HEK293 (cell line): ENCODE results near the gene MYOD1.

Source experiments
- HOXA7 ChIP-seq: sonication (generic); formaldehyde crosslinking; IDR thresholded peaks from 2 replicates; pipeline ENCODE4 v1.8.1; 2022; ENCODE audit warnings: missing genetic modification reagents, borderline replicate concordance
- KLF10 ChIP-seq: fragments of 450-650 bp; IDR thresholded peaks from 2 replicates; pipeline ENCODE4 v1.5.1; 2018; ENCODE audit warnings: missing biosample characterization, mild to moderate bottlenecking, missing genetic modification characterization
- MEIS1 ChIP-seq: sonication (generic); formaldehyde crosslinking; IDR thresholded peaks from 2 replicates; pipeline ENCODE4 v1.8.1; 2022; ENCODE audit warnings: missing genetic modification reagents, mild to moderate bottlenecking, borderline replicate concordance
- RBAK ChIP-seq: fragments of 450-650 bp; formaldehyde crosslinking; IDR thresholded peaks from 2 replicates; pipeline ENCODE4 v1.5.1; 2016; ENCODE audit warnings: missing biosample characterization, missing genetic modification characterization
- SCRT1 ChIP-seq: fragments of 450-650 bp; formaldehyde crosslinking; IDR thresholded peaks from 2 replicates; pipeline ENCODE4 v1.5.1; 2016; ENCODE audit warnings: missing biosample characterization, missing genetic modification characterization, borderline replicate concordance
- SP3 ChIP-seq: fragments of 450-650 bp; formaldehyde crosslinking; IDR thresholded peaks from 2 replicates; pipeline ENCODE4 v1.5.1; 2016; ENCODE audit warnings: missing biosample characterization, missing genetic modification characterization
- TCF7L2 ChIP-seq: IDR thresholded peaks from 2 replicates; pipeline ENCODE4 v1.6.1; 2011; ENCODE audit warnings: low read depth, mild to moderate bottlenecking, inconsistent platforms, low read length, moderate library complexity, borderline replicate concordance
- ZBTB11 ChIP-seq: fragments of 450-650 bp; formaldehyde crosslinking; conservative IDR thresholded peaks from 2 replicates; pipeline ENCODE4 v1.5.1; 2016; ENCODE audit warnings: low read depth, missing biosample characterization, missing genetic modification characterization
- ZBTB49 ChIP-seq: fragments of 450-650 bp; formaldehyde crosslinking; IDR thresholded peaks from 2 replicates; pipeline ENCODE4 v1.5.1; 2016; ENCODE audit warnings: missing biosample characterization, missing genetic modification characterization, low read depth
- ZNF146 ChIP-seq: fragments of 450-650 bp; formaldehyde crosslinking; IDR thresholded peaks from 2 replicates; pipeline ENCODE4 v1.5.1; 2016; ENCODE audit warnings: missing biosample characterization, missing genetic modification characterization
- ZNF169 ChIP-seq: fragments of 450-650 bp; formaldehyde crosslinking; IDR thresholded peaks from 2 replicates; pipeline ENCODE4 v1.5.1; 2016; ENCODE audit warnings: missing biosample characterization, missing genetic modification characterization
- ZNF174 ChIP-seq: fragments of 450-650 bp; formaldehyde crosslinking; IDR thresholded peaks from 2 replicates; pipeline ENCODE4 v1.5.0; 2017; ENCODE audit warnings: missing biosample characterization, mild to moderate bottlenecking, missing genetic modification characterization
- ZNF175 ChIP-seq: fragments of 450-650 bp; formaldehyde crosslinking; IDR thresholded peaks from 2 replicates; pipeline ENCODE4 v1.5.1; 2016; ENCODE audit warnings: missing biosample characterization, missing genetic modification characterization
- ZNF214 ChIP-seq: fragments of 450-650 bp; formaldehyde crosslinking; IDR thresholded peaks from 2 replicates; pipeline ENCODE4 v1.5.1; 2017; ENCODE audit warnings: missing biosample characterization, mild to moderate bottlenecking, missing genetic modification characterization, borderline replicate concordance
- ZNF221 ChIP-seq: fragments of 450-650 bp; formaldehyde crosslinking; IDR thresholded peaks from 2 replicates; pipeline ENCODE4 v1.5.1; 2017; ENCODE audit warnings: missing biosample characterization, missing genetic modification characterization, borderline replicate concordance
- ZNF266 ChIP-seq: fragments of 450-650 bp; formaldehyde crosslinking; IDR thresholded peaks from 2 replicates; pipeline ENCODE4 v1.5.1; 2016; ENCODE audit warnings: missing biosample characterization, missing genetic modification characterization, low read depth
- ZNF274 ChIP-seq, 2 experiments: fragments of 200-500 bp in 1 of 2; fragments of 450-650 bp in 1 of 2; sonication (Bioruptor generic) in 1 of 2; formaldehyde crosslinking in 1 of 2; IDR thresholded peaks; 2 replicates each; pipeline versions ENCODE4 v1.5.1 to v1.6.1; 2014 to 2016; ENCODE audit warnings: borderline replicate concordance in 1 of 2, inconsistent platforms in 1 of 2, low read length in 1 of 2, missing biosample characterization in 1 of 2, missing genetic modification characterization in 1 of 2
- ZNF416 ChIP-seq: fragments of 450-650 bp; formaldehyde crosslinking; IDR thresholded peaks from 2 replicates; pipeline ENCODE4 v1.5.1; 2016; ENCODE audit warnings: missing biosample characterization, missing genetic modification characterization
- ZNF473 ChIP-seq: fragments of 450-650 bp; formaldehyde crosslinking; IDR thresholded peaks from 2 replicates; pipeline ENCODE4 v1.5.1; 2017; ENCODE audit warnings: missing biosample characterization, missing genetic modification characterization
- ZNF529 ChIP-seq: fragments of 450-650 bp; formaldehyde crosslinking; IDR thresholded peaks from 2 replicates; pipeline ENCODE4 v1.5.1; 2017; ENCODE audit warnings: missing genetic modification characterization, missing biosample characterization; ENCODE audit not compliant: insufficient replicate concordance
- ZNF558 ChIP-seq: fragments of 450-650 bp; formaldehyde crosslinking; IDR thresholded peaks from 2 replicates; pipeline ENCODE4 v1.5.1; 2016; ENCODE audit warnings: missing biosample characterization, missing genetic modification characterization
- ZNF571 ChIP-seq: fragments of 450-650 bp; formaldehyde crosslinking; IDR thresholded peaks from 2 replicates; pipeline ENCODE4 v1.5.0; 2017; ENCODE audit warnings: missing biosample characterization, missing genetic modification characterization
- ZNF664 ChIP-seq: fragments of 450-650 bp; formaldehyde crosslinking; IDR thresholded peaks from 2 replicates; pipeline ENCODE4 v1.5.1; 2016; ENCODE audit warnings: missing biosample characterization, missing genetic modification characterization
- ZNF670 ChIP-seq: fragments of 450-650 bp; formaldehyde crosslinking; IDR thresholded peaks from 2 replicates; pipeline ENCODE4 v1.5.1; 2016; ENCODE audit warnings: missing biosample characterization, missing genetic modification characterization, low read depth
- ZSCAN23 ChIP-seq: fragments of 450-650 bp; formaldehyde crosslinking; IDR thresholded peaks from 2 replicates; pipeline ENCODE4 v1.5.1; 2016; ENCODE audit warnings: missing biosample characterization, missing genetic modification characterization
- TF ChIP-seq, protein P1 (sequence below): fragments of 450-650 bp; IDR thresholded peaks from 2 replicates; pipeline ENCODE4 v1.5.1; 2018; ENCODE audit warnings: missing biosample characterization, mild to moderate bottlenecking, missing genetic modification characterization
- TF ChIP-seq, protein P2 (sequence below): fragments of 450-650 bp; formaldehyde crosslinking; IDR thresholded peaks from 2 replicates; pipeline ENCODE4 v1.5.1; 2016; ENCODE audit warnings: missing biosample characterization, missing genetic modification characterization

Gene MYOD1

DNA sequence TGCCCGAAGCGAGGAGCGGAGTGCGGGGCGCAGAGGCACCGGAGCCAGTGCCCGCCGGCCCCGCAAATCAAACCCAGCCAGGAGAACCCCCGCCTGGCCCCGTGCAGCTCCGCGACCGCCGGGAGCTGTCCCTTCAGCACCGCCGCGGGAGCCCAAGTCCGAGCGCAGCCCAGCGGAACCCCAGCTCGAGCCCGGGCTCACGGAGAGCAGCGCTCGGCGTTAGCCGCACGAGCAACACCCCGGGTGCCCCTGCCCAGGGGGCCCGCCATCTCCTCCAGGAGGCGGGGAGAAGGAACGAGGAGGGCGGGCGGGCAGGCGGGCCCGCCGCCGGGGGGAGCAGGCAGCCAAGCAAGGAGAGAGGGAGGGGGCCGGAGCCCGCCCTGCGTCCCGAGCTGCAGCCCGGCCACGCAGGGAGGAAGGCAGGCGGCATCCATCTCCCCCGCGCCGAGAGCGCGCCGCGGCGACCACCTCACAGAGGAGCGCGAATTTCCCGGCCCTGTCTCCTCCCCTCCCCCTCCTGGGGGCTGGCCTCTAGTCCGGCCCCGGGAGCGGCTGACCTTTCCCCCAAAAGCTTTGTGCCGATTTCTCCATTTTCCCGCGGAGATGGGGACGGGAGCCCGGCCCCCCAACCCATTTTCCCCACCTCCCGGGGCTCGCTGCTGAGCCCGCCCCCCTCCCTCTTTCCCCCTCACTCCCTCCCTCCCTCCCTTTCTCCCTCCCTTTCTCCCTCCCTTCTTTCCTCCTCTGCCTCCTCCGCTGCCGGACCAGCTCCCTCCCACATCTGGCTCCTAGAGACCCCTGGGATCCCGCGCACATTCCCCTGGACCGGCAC lies 15.8 kb downstream of the MYOD1 start (continued):
- TF ChIP-seq ZNF274 (IDR thresholded peaks at IDR 0.05; ENCODE audit: low read length) (no peak), ZNF274 (tag by site-specific recombination; IDR thresholded peaks at IDR 0.05; ENCODE audit: borderline replicate concordance) (no peak), TCF7L2 (no peak), RBAK (tag by site-specific recombination) (no peak), ZNF670 (tag by site-specific recombination) (no peak), HOXA7 (CRISPR knock-in tag) (no peak), SCRT1 (tag by site-specific recombination) (no peak), ZNF558 (tag by site-specific recombination) (no peak), SP3 (peak; percentile 78), KLF10 (tag by site-specific recombination) (no peak), ZNF664 (no peak), ZBTB49 (tag by site-specific recombination) (no peak), ZNF266 (no peak), ZNF169 (tag by site-specific recombination) (no peak), ZNF571 (tag by site-specific recombination) (no peak), ZNF416 (no peak), ZBTB11 (tag by site-specific recombination) (no peak), ZNF529 (tag by site-specific recombination) (no peak), ZNF473 (tag by site-specific recombination) (no peak), ZNF174 (tag by site-specific recombination) (no peak), ZNF214 (tag by site-specific recombination) (no peak), ZNF175 (no peak), MEIS1 (no peak), ZSCAN23 (tag by site-specific recombination) (no peak), ZNF221 (tag by site-specific recombination) (no peak), ZNF146 (tag by site-specific recombination) (no peak)
- TF ChIP-seq, protein P1, sequence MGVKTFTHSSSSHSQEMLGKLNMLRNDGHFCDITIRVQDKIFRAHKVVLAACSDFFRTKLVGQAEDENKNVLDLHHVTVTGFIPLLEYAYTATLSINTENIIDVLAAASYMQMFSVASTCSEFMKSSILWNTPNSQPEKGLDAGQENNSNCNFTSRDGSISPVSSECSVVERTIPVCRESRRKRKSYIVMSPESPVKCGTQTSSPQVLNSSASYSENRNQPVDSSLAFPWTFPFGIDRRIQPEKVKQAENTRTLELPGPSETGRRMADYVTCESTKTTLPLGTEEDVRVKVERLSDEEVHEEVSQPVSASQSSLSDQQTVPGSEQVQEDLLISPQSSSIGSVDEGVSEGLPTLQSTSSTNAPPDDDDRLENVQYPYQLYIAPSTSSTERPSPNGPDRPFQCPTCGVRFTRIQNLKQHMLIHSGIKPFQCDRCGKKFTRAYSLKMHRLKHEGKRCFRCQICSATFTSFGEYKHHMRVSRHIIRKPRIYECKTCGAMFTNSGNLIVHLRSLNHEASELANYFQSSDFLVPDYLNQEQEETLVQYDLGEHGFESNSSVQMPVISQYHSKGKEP (tag by site-specific recombination): no peak
- TF ChIP-seq, protein P2, sequence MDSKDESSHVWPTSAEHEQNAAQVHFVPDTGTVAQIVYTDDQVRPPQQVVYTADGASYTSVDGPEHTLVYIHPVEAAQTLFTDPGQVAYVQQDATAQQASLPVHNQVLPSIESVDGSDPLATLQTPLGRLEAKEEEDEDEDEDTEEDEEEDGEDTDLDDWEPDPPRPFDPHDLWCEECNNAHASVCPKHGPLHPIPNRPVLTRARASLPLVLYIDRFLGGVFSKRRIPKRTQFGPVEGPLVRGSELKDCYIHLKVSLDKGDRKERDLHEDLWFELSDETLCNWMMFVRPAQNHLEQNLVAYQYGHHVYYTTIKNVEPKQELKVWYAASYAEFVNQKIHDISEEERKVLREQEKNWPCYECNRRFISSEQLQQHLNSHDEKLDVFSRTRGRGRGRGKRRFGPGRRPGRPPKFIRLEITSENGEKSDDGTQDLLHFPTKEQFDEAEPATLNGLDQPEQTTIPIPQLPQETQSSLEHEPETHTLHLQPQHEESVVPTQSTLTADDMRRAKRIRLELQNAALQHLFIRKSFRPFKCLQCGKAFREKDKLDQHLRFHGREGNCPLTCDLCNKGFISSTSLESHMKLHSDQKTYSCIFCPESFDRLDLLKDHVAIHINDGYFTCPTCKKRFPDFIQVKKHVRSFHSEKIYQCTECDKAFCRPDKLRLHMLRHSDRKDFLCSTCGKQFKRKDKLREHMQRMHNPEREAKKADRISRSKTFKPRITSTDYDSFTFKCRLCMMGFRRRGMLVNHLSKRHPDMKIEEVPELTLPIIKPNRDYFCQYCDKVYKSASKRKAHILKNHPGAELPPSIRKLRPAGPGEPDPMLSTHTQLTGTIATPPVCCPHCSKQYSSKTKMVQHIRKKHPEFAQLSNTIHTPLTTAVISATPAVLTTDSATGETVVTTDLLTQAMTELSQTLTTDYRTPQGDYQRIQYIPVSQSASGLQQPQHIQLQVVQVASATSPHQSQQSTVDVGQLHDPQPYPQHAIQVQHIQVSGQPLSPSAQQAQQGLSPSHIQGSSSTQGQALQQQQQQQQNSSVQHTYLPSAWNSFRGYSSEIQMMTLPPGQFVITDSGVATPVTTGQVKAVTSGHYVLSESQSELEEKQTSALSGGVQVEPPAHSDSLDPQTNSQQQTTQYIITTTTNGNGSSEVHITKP: peak; percentile 43
